SU-DHL-6 (cell line): ENCODE results near the gene CFAP20DC.

Experiments
- H2AFZ ChIP-seq: fragments of 200-600 bp; sonication (generic); 2 replicates; pipeline ENCODE4 v1.6.1; 2014; ENCODE audit warnings: low read depth, mild to moderate bottlenecking, moderate library complexity, mixed read lengths, antibody characterized with exemption, low read length; ENCODE audit not compliant: severe bottlenecking
- H3F3A ChIP-seq: fragments of 200-600 bp; shearing (Covaris generic); 2 replicates; pipeline ENCODE4 v1.6.0; 2016; ENCODE audit warnings: antibody characterized with exemption, mild to moderate bottlenecking; ENCODE audit not compliant: insufficient read depth
- H3K27ac ChIP-seq: fragments of 200-600 bp; sonication (generic); 2 replicates; pipeline ENCODE4 v1.5.1; 2016; ENCODE audit warnings: low read depth, mild to moderate bottlenecking, low read length, moderate library complexity, mixed read lengths
- H3K27me3 ChIP-seq: fragments of 200-600 bp; sonication (generic), shearing (Covaris generic); 2 replicates; pipeline ENCODE4 v1.6.0; 2014; ENCODE audit warnings: mild to moderate bottlenecking, low read length
- H3K36me3 ChIP-seq: fragments of 200-600 bp; sonication (generic); 2 replicates; pipeline ENCODE4 v1.6.1; 2014; ENCODE audit warnings: mild to moderate bottlenecking, low read length, mixed read lengths
- H3K4me2 ChIP-seq: fragments of 300-600, 200-600 bp; shearing (Covaris generic), sonication (generic); 2 replicates; pipeline ENCODE4 v1.6.0; 2014; ENCODE audit warnings: low read length, low read depth, mild to moderate bottlenecking; ENCODE audit not compliant: poor library complexity, severe bottlenecking
- H3K4me3 ChIP-seq: fragments of 200-600 bp; sonication (generic); 2 replicates; pipeline ENCODE4 v1.5.1; 2014; ENCODE audit warnings: antibody characterized with exemption, low read length, mild to moderate bottlenecking, mixed read lengths; ENCODE audit not compliant: insufficient read depth, poor library complexity, severe bottlenecking
- H3K79me2 ChIP-seq: fragments of 200-600 bp; sonication (generic); 2 replicates; pipeline ENCODE4 v1.6.1; 2014; ENCODE audit warnings: mild to moderate bottlenecking, low read length, moderate library complexity; ENCODE audit not compliant: insufficient read depth
- H3K9ac ChIP-seq: fragments of 200-600 bp; sonication (generic); 2 replicates; pipeline ENCODE4 v1.7.0; 2014; ENCODE audit warnings: mild to moderate bottlenecking, low read length
- H3K9me2 ChIP-seq: fragments of 200-600 bp; sonication (generic); replicated peaks from 2 replicates; pipeline ENCODE4 v1.6.1; 2014; ENCODE audit warnings: low read length; ENCODE audit not compliant: insufficient read depth
- H3K9me3 ChIP-seq: fragments of 200-600 bp; sonication (generic); 2 replicates; pipeline ENCODE4 v1.6.1; 2014; ENCODE audit warnings: low read length, mixed read lengths; ENCODE audit not compliant: insufficient read depth
- H4K20me1 ChIP-seq: fragments of 200-600 bp; sonication (generic); 2 replicates; pipeline ENCODE4 v1.6.1; 2014; ENCODE audit warnings: low read depth, mild to moderate bottlenecking, antibody characterized with exemption, low read length, moderate library complexity, mixed read lengths
- EZH2phosphoT487 ChIP-seq: fragments of 200-600 bp; sonication (generic), shearing (Covaris generic); conservative IDR thresholded peaks from 2 replicates; pipeline ENCODE4 v1.6.1; 2018; ENCODE audit warnings: mild to moderate bottlenecking, antibody characterized with exemption, low read length, moderate library complexity, mixed read lengths
- TF ChIP-seq, protein P1 (sequence below): fragments of 200-600 bp; sonication (generic); IDR thresholded peaks from one replicate; pipeline ENCODE4 v1.5.1; 2017; ENCODE audit warnings: antibody characterized with exemption, mild to moderate bottlenecking, low read length, moderate library complexity; ENCODE audit not compliant: insufficient read depth, poor library complexity, severe bottlenecking

The CFAP20DC gene

DNA sequence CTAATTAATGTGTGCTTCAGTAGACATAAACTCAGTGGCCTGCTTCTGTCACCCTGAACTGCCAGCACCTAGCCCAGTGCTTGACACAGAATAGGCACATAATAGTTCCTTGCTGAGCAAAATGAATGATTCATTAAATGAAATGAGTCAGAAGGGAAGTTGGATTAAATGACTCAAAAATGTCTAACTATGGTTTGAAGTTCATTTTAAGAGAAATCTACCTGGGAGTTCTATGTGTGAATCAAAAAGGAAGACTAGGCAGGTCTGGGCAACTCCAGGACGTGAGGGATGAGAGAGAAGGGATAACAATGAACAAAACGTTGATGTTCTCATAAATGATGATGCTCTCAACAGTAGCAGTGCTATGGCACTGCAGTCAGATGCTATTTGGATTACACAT is 175.0 kb downstream of the CFAP20DC start:
- H2AFZ ChIP-seq: no peak overlapping the region
- no peak overlapping the region for H3K4me2 ChIP-seq
- no peaks in the 10 kb centered on the region for H3K79me2 ChIP-seq
- H3K36me3 ChIP-seq: no peaks in the 10 kb centered on the region
- H3F3A ChIP-seq: no peaks in the 10 kb centered on the region
- no peak overlapping the region for H3K27ac ChIP-seq
- H4K20me1 ChIP-seq: no peaks in the 10 kb centered on the region
- no peaks in the 10 kb centered on the region for H3K9me3 ChIP-seq
- no peaks in the 10 kb centered on the region for H3K9me2 ChIP-seq
- H3K9ac ChIP-seq: no peak overlapping the region
- no peak for TF ChIP-seq EZH2phosphoT487
- TF ChIP-seq, protein P1, sequence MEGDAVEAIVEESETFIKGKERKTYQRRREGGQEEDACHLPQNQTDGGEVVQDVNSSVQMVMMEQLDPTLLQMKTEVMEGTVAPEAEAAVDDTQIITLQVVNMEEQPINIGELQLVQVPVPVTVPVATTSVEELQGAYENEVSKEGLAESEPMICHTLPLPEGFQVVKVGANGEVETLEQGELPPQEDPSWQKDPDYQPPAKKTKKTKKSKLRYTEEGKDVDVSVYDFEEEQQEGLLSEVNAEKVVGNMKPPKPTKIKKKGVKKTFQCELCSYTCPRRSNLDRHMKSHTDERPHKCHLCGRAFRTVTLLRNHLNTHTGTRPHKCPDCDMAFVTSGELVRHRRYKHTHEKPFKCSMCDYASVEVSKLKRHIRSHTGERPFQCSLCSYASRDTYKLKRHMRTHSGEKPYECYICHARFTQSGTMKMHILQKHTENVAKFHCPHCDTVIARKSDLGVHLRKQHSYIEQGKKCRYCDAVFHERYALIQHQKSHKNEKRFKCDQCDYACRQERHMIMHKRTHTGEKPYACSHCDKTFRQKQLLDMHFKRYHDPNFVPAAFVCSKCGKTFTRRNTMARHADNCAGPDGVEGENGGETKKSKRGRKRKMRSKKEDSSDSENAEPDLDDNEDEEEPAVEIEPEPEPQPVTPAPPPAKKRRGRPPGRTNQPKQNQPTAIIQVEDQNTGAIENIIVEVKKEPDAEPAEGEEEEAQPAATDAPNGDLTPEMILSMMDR: no peak
- H3K27me3 ChIP-seq: no peaks in the 10 kb centered on the region
- no peak overlapping the region for H3K4me3 ChIP-seq

GRCh38 chr3:58874248-58874741 is 175.5 kb downstream of the CFAP20DC start:
- TF ChIP-seq, protein P1: no peak
- TF ChIP-seq EZH2phosphoT487: no peak
- no peaks in the 10 kb centered on the region for H3K9me2 ChIP-seq
- H3K36me3 ChIP-seq: no peaks in the 10 kb centered on the region
- H3K79me2 ChIP-seq: no peaks in the 10 kb centered on the region
- H3K27me3 ChIP-seq: no peaks in the 10 kb centered on the region
- no peak overlapping the region for H3K4me2 ChIP-seq
- H4K20me1 ChIP-seq: no peaks in the 10 kb centered on the region
- no peak overlapping the region for H3K4me3 ChIP-seq
- H3K27ac ChIP-seq: no peak overlapping the region
- no peaks in the 10 kb centered on the region for H3K9me3 ChIP-seq
- no peaks in the 10 kb centered on the region for H3F3A ChIP-seq
- no peak overlapping the region for H3K9ac ChIP-seq
- no peak overlapping the region for H2AFZ ChIP-seq

- H3K27me3 ChIP-seq: no peaks in the 10 kb centered on the region
- H3K4me3 ChIP-seq: no peak overlapping the region
- no peak overlapping the region for H3K27ac ChIP-seq
- H3K9ac ChIP-seq: no peak overlapping the region
- no peak overlapping the region for H2AFZ ChIP-seq
- no peaks in the 10 kb centered on the region for H3K36me3 ChIP-seq
- no peaks in the 10 kb centered on the region for H3K79me2 ChIP-seq
- no peaks in the 10 kb centered on the region for H4K20me1 ChIP-seq
- no peaks in the 10 kb centered on the region for H3K9me3 ChIP-seq
- no peak overlapping the region for H3K4me2 ChIP-seq
- H3F3A ChIP-seq: no peaks in the 10 kb centered on the region
- H3K9me2 ChIP-seq: no peaks in the 10 kb centered on the region
- no peak for TF ChIP-seq EZH2phosphoT487
- TF ChIP-seq, protein P1: no peak
These were observed 181.6 kb downstream of the CFAP20DC start for GRCh38 chr3:58868097-58868779.
